ELR (cell line): ENCODE results near the gene IREB2.

Experiments used
- DNase-seq: peaks from one replicate; pipeline ENCODE4 v3.0.0-alpha.2; 2015; ENCODE audit warnings: low read depth

The IREB2 gene

DNA sequence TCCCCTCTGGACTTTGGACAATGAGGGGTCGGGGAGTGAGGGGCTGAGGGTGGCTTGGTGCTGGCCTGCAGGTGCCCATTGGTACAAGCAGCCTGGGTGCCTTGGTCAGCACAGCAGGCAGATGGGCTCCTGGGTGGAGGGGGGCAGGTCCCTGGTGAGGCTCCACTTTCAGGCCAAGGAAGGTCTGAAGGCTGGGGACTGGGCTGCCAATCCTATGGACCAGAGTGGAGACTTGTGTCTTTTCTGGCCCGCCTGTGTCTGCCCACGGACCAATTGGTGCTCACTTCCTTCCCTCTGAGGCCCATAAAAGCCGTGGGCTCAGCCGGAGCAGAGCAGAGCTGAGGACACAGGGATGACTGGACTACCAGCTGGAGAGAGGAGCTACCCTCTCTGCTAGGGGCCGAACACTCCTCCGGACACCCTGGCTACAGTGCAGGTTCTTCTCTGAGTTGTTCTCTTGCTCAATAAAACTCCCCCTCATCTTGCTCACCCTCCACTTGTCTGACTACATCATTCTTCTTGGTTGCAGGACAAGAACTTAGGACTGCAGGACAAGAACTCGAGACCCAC lies 31.9 kb upstream of the IREB2 start:
- DNase-seq, result no peak

GRCh38 chr15:78407608-78408354 lies 30.2 kb upstream of the IREB2 start:
- DNase-seq, result no peak

- DNase-seq, result no peak
These were observed 29.7 kb upstream of the IREB2 start for GRCh38 chr15:78408355-78408640.

DNA sequence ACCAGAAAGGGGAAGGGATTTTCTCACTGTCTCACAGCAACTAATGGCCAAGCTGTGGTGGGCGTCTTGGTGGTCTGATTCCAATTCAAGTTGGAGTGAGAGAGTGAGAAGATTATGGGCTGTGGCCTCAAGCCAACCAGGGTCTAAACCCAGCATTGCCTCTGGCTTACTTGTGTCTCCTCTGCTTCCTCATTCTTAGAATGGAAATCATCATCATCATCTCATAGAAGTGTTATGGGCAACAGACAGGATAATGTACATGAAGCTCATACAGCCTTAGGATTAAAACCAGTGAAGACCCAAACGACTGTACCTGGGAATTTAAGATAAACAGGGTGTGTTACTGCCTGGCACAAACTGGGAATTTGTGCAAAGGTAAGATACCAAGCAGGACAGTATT lies 29.1 kb upstream of the IREB2 start:
- no peak for DNase-seq

- no peak for DNase-seq
These were observed 27.0 kb upstream of the IREB2 start for GRCh38 chr15:78411061-78411460.

- DNase-seq, result no peak
These were observed 23.3 kb upstream of the IREB2 start for GRCh38 chr15:78414621-78415250.

DNA sequence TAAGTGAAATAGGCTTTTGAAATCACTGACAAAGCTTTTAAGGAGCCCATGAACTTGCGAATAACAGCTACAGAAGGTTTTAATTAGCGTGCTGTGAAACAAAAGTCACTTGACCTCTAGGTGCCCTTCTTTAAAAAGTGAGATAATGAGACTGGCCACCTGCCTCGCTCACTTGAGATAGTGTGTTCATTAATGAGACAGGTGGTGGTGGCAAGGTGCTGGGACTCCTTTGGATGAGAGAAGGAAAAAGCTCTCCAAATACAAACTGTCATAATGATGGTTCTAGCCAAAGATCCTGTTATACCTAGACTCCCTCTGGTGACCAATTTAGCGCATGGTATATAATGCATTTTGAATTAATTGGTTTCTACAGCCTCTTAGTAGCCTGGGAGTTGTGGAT lies 22.7 kb upstream of the IREB2 start:
- DNase-seq, result peak; percentile 61

GRCh38 chr15:78417754-78418630 lies 20.0 kb upstream of the IREB2 start:
- peak; percentile 71 for DNase-seq

DNA sequence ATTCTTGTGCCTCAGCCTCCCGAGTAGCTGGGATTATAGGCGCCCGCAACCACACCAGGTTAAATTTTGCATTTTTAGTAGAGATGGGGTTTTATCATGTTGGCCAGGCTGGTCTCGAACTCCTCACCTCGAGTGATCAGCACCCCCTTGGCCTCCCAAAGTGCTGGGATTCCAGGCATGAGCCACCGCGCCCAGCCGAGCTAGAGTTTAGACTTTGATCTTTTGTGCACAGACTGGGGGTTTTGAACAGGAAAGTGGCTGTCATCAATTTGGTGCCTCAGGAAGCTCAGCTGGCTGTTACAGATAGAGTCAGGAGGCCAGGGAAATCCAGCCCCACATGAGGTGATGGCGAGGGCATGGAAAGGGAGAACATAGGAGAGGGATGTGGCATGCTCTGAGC lies 19.3 kb upstream of the IREB2 start:
- DNase-seq, result no peak

- no peak for DNase-seq
These were observed 18.6 kb upstream of the IREB2 start for GRCh38 chr15:78419367-78419766.

GRCh38 chr15:78420220-78420619 lies 17.8 kb upstream of the IREB2 start:
- no peak for DNase-seq

DNA sequence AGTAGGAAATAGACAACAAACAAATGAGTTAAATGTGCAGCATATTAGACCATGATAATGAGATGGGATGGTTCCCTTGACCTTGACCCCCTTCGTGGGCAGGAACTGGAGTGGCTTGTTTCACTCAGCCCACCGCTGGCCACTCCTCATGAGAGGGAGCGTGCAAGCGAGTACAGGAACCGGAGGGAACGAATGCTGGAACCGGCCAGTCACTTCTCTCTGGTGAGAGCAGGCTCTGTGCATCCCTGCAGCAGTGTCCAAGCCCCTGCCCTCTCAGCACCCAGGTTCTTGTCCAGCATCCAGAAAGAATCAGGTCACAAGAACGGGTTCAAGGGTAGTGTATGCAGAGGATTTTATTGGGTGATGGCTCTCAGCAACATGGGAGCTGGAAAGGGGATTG lies 17.2 kb upstream of the IREB2 start:
- no peak for DNase-seq

DNA sequence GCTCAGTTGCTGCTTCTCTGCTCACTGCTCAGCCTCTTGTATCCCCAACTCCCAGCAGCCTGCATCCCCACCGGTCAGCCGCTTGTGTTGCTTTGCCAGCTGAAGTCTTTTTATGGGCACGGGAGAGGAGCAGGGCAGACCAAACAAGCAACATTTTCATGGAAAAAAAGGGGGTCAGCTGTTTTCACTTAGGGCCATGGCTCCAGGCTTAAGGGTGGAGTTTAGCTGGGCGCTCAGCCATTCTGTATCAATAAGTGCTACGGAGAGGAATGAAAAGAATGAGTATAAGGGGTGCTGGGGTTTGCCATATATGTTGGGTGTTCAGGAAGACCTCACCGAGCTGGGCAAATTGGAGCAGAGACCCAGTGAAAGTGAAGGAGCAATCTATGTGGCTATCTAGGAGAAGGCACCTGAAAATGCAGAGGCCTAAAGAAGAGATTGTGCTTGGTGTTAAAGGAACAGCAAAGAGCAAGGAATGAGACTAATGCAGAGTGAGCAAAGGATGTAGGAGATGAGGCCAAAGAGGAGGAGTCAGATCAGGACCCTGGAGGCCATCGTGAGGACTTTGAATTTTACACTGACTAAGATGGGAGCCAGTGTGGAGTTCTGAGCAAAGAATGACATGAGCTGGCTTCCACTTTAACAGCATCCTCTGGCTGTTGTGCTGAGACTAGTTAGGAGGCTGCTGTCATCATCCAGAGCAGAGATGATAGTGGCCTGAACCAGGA lies 16.6 kb upstream of the IREB2 start:
- DNase-seq, result no peak

GRCh38 chr15:78422571-78423340 lies 15.3 kb upstream of the IREB2 start:
- peak; percentile 62 for DNase-seq

GRCh38 chr15:78424673-78425072 lies 13.3 kb upstream of the IREB2 start:
- no peak for DNase-seq

- no peak for DNase-seq
These were observed 12.4 kb upstream of the IREB2 start for GRCh38 chr15:78425643-78426042.

DNA sequence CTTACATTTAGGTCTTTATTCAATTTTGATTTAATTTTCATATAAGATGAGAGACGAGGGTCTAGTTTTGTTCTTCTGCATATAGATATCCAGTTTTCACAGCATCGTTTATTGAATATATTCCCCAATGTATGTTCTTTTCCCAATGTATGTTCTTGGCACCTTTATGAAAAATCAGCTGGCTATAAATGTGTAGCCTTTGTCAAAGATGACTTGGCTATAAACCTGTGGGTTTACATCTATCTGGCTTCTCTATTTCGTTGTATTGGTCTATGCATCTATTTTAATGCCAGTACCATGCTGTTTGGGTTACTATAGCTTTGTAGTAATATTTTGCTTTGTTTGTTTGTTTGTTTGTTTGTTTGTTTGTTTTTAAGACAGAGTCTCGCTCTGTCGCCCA lies 11.7 kb upstream of the IREB2 start:
- DNase-seq, result no peak

DNA sequence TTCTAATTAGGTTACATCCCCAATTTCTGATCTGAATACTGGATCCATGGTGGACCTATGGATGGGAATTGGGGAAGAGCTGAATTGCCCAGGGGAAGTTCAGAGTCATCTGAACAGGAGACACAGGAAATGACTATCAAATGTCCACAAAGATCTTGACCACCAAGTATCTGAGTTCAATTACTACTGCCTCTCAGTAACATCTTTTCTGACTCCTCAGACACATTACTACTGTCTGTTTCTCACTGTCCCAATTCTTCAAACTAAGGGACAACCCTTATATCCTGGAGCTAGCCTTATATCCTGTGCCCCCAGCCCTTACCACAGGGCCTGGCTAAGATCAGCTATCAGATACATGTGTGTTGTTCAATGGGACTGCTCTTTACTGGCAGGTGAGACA lies 10.1 kb upstream of the IREB2 start:
- no peak for DNase-seq

DNA sequence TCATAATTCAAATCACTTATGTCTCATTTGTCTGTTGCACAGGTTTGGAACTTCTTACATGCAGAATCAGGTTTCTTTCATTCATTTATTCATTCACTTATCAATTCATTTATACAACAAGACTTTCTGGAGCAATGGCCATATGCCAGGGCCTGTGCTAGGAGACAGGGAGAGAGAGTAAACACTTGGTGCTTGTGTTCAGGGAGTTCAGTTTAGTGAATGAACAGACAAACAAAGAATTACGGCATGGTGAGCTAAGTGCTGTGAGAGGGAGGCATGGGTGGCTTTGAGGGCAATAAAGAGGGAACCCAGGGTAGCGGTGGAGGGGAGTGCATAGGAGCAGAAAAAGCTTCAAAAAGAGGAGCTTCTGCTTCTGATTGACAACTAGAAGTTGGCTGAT lies 8.5 kb upstream of the IREB2 start:
- DNase-seq, result no peak

GRCh38 chr15:78431955-78432354 lies 6.1 kb upstream of the IREB2 start:
- no peak for DNase-seq

DNA sequence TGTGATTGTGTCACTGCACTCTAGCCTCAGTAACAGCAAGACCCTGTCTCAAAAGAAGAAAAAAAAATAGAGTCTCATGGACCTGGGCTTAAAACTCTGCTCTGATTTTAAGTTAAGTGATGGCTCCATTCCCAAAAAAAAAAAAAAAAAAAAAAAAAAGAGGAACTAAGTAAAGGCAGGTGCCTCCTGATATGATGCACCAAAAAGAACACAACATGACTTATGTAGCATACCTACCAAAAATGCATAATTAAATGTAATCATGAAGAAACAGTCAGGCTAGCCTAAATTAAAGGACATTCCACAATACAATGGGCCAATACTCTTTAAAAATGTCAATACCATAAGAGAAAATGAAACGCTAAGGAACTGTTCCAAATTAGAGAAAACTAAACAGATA lies 5.4 kb upstream of the IREB2 start:
- DNase-seq, result no peak
